ENCODE data around the gene KRT83. TPM values are rescaled to one million over a fixed set of nuclear protein-coding genes. Genes with fewer than 3 reads are reported as not detected.

KRT83 gene
- total RNA-seq, 4 donors from 2014 or later: 0.21 TPM; not detected in 3

DNA sequence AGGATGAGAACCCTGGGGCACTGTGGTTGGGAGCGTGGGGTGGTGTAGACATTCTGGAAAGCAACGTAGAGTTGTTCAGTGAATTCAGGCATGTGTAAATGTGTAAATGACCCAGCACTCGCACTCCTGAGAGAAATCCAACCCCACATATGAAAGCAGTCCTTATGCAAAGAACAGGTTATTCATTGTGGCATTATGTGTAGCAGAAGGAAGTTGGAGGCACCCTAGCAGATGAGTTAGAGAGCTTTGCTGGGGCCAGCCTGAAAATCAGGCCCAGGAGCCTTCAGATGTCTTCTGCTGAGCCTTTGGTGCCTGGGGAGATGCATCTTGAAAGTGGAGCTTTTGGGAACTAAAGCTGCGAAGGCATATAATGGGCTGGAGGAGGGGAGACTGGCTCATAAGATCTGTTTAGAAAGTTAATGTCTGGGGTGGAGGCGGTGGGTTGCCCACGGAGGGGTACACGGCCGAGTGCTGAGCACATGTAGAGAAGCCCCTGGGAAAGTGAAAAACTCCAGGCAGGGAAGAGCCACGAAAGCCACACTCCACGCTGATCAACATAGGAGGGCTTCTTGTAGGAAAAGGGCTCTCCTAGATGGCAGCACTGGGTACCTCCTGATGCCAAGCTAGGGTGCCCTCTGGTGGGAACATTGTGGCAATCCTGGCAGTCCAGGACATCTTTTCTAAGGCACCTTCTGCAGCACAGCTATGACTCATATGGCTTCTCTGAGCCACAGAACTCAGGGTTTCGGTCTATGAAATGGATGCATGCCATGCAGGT lies 6.0 kb upstream of the KRT83 start:
- H3K27me3 ChIP-seq: no peaks in the 10 kb centered on the region
- H3K4me3 ChIP-seq: no peak overlapping the region
- DNase-seq: peak; percentile 55 to 61
- intact Hi-C loops (cut with DNase I; ENCODE audit: low total_unique reads): no loop called here
- TF ChIP-seq, protein P1, sequence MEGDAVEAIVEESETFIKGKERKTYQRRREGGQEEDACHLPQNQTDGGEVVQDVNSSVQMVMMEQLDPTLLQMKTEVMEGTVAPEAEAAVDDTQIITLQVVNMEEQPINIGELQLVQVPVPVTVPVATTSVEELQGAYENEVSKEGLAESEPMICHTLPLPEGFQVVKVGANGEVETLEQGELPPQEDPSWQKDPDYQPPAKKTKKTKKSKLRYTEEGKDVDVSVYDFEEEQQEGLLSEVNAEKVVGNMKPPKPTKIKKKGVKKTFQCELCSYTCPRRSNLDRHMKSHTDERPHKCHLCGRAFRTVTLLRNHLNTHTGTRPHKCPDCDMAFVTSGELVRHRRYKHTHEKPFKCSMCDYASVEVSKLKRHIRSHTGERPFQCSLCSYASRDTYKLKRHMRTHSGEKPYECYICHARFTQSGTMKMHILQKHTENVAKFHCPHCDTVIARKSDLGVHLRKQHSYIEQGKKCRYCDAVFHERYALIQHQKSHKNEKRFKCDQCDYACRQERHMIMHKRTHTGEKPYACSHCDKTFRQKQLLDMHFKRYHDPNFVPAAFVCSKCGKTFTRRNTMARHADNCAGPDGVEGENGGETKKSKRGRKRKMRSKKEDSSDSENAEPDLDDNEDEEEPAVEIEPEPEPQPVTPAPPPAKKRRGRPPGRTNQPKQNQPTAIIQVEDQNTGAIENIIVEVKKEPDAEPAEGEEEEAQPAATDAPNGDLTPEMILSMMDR (IDR thresholded peaks at IDR 0.05): peak; percentile 52 to 78 (median 60)
- no peak for TF ChIP-seq POLR2A (IDR thresholded peaks at IDR 0.05)
- H3K36me3 ChIP-seq: no peaks in the 10 kb centered on the region
- H3K27ac ChIP-seq: no peak overlapping the region
- H3K9me3 ChIP-seq: no peaks in the 10 kb centered on the region
- no peaks in the 10 kb centered on the region for H3K4me1 ChIP-seq

DNA sequence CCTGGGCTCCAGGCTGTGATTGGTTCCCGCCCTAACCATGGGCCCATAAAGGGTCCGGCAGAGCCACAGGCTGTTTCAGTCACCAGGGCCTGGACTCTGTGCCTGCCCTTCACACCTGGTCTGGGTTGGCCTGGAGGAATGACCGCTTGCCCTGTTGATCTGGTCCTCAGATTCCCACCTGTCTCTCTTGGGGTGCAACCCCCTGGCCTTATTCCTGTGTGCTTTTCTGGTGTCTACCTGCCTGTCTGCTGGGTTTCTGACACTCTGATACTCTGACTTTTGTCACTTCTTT lies 2.9 kb upstream of the KRT83 start:
- no peak for TF ChIP-seq POLR2A (IDR thresholded peaks at IDR 0.05)
- TF ChIP-seq, protein P1 (IDR thresholded peaks at IDR 0.05): no peak
- no peak overlapping the region for H3K27ac ChIP-seq
- H3K4me1 ChIP-seq: no peaks in the 10 kb centered on the region
- no peaks in the 10 kb centered on the region for H3K27me3 ChIP-seq
- no peak overlapping the region for H3K4me3 ChIP-seq
- H3K36me3 ChIP-seq: no peaks in the 10 kb centered on the region
- intact Hi-C loops (cut with DNase I; ENCODE audit: low total_unique reads): no loop called here
- DNase-seq: no peak
- H3K9me3 ChIP-seq: no peaks in the 10 kb centered on the region

GRCh38 chr12:52323416-52324152 lies 2.4 kb upstream of the KRT83 start:
- intact Hi-C loops (cut with DNase I; ENCODE audit: low total_unique reads): no loop called here
- no peaks in the 10 kb centered on the region for H3K9me3 ChIP-seq
- H3K27ac ChIP-seq: no peak overlapping the region
- no peak overlapping the region for H3K4me3 ChIP-seq
- no peaks in the 10 kb centered on the region for H3K4me1 ChIP-seq
- no peak for TF ChIP-seq POLR2A (IDR thresholded peaks at IDR 0.05)
- TF ChIP-seq, protein P1 (IDR thresholded peaks at IDR 0.05): no peak
- DNase-seq: no peak
- no peaks in the 10 kb centered on the region for H3K27me3 ChIP-seq
- H3K36me3 ChIP-seq: no peaks in the 10 kb centered on the region

GRCh38 chr12:52323001-52323400 lies 1.8 kb upstream of the KRT83 start:
- Histone ChIP-seq H3K9me3 (no peaks in the 10 kb centered on the region), H3K27me3 (no peaks in the 10 kb centered on the region), H3K36me3 (no peaks in the 10 kb centered on the region), H3K27ac (no peak overlapping the region), H3K4me3 (no peak overlapping the region), H3K4me1 (no peaks in the 10 kb centered on the region)
- TF ChIP-seq POLR2A (IDR thresholded peaks at IDR 0.05): no peak
- TF ChIP-seq, protein P1 (IDR thresholded peaks at IDR 0.05): no peak
- no peak for DNase-seq
- intact Hi-C loops (cut with DNase I; ENCODE audit: low total_unique reads): no loop called here

DNA sequence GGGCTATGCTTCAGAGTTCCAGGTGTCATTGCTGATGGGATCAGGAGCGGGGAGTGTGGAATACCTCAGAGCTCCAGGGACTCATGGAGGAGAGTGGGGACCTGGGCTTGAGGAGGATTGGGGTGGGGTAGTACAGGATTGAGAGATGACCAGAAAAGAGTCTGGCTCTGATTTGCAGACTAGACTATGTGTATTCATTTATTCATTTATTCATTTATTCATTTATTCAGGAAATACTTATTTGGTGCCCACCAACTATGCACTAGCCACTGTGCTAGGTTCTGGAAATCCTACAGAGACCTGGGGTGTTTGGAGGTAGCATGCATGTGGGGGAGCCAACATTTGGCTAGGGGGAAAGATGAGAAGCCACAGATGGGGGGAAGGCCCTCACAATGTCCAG lies 871 bp upstream of the KRT83 start:
- H3K4me1 ChIP-seq: no peaks in the 10 kb centered on the region
- intact Hi-C loops (cut with DNase I; ENCODE audit: low total_unique reads): no loop called here

More for the DNA sequence above, 871 bp upstream of the KRT83 start:
- H3K27me3 ChIP-seq: no peaks in the 10 kb centered on the region
- DNase-seq: no peak
- H3K4me3 ChIP-seq: no peak overlapping the region
- H3K36me3 ChIP-seq: no peaks in the 10 kb centered on the region
- TF ChIP-seq, protein P1 (IDR thresholded peaks at IDR 0.05): no peak
- TF ChIP-seq POLR2A (IDR thresholded peaks at IDR 0.05): no peak
- no peaks in the 10 kb centered on the region for H3K9me3 ChIP-seq
- H3K27ac ChIP-seq: no peak overlapping the region

All from uterus (tissue), 4 donors.